ENCODE data around the gene CPOX.
"Not testable (repeated sequence)": the region's sequence is repeated elsewhere in the genome, so short reads cannot be mapped to it uniquely, and the experiment has no call there.

The CPOX gene

GRCh38 chr3:98561727-98562521 is 31.5 kb downstream of the CPOX start:
- DNase-seq (ENCODE audit: low spot score): peak; percentile 65

- DNase-seq (ENCODE audit: low spot score): no peak
Observed at GRCh38 chr3:98560911-98561310, 32.5 kb downstream of the CPOX start.

- not testable (repeated sequence) for DNase-seq (ENCODE audit: low spot score)
Observed at GRCh38 chr3:98559769-98560168, 33.6 kb downstream of the CPOX start.

- DNase-seq (ENCODE audit: low spot score): no peak
Observed at GRCh38 chr3:98558100-98558827, 35.1 kb downstream of the CPOX start.

- DNase-seq (ENCODE audit: low spot score): peak; percentile 71
Observed at GRCh38 chr3:98557324-98558010, 35.9 kb downstream of the CPOX start.

- DNase-seq (ENCODE audit: low spot score): peak; percentile 89
Observed at GRCh38 chr3:98556164-98557130, 37.0 kb downstream of the CPOX start.

- DNase-seq (ENCODE audit: low spot score): no peak
Observed at GRCh38 chr3:98555025-98555379, 38.4 kb downstream of the CPOX start.

- DNase-seq (ENCODE audit: low spot score): no peak
Observed at GRCh38 chr3:98554580-98554979, 38.8 kb downstream of the CPOX start.

- DNase-seq (ENCODE audit: low spot score): no peak
Observed at GRCh38 chr3:98553753-98554152, 39.7 kb downstream of the CPOX start.

GRCh38 chr3:98553021-98553563 is 40.3 kb downstream of the CPOX start:
- no peak for DNase-seq (ENCODE audit: low spot score)

GRCh38 chr3:98552232-98553020 is 41.0 kb downstream of the CPOX start:
- DNase-seq (ENCODE audit: low spot score): no peak

- no peak for DNase-seq (ENCODE audit: low spot score)
Observed at GRCh38 chr3:98551754-98552153, 41.7 kb downstream of the CPOX start.

- DNase-seq (ENCODE audit: low spot score): no peak
Observed at GRCh38 chr3:98551236-98551635, 42.2 kb downstream of the CPOX start.

GRCh38 chr3:98550833-98551232 is 42.6 kb downstream of the CPOX start:
- DNase-seq (ENCODE audit: low spot score): no peak

- DNase-seq (ENCODE audit: low spot score): no peak
Observed at GRCh38 chr3:98548544-98548943, 44.9 kb downstream of the CPOX start.

- peak; percentile 64 for DNase-seq (ENCODE audit: low spot score)
Observed at GRCh38 chr3:98545940-98546339, 47.5 kb downstream of the CPOX start.

- no peak for DNase-seq (ENCODE audit: low spot score)
Observed at GRCh38 chr3:98542623-98543022, 50.8 kb downstream of the CPOX start.

GRCh38 chr3:98541695-98542094 is 51.7 kb downstream of the CPOX start:
- no peak for DNase-seq (ENCODE audit: low spot score)

- DNase-seq (ENCODE audit: low spot score): peak; percentile 44
Observed at GRCh38 chr3:98540346-98540745, 53.1 kb downstream of the CPOX start.

GRCh38 chr3:98536456-98537017 is 56.9 kb downstream of the CPOX start:
- DNase-seq (ENCODE audit: low spot score): no peak

Data from CD4-positive, alpha-beta T cell treated with Interleukin-15 for 4 hours (primary cell).